HepG2 (cell line): ENCODE data around the gene HAPLN2.

ENCODE experiments used
- NR2C2 ChIP-seq: sonication (generic); formaldehyde crosslinking; IDR thresholded peaks from 2 replicates; pipeline ENCODE4 v1.4.0; 2020; ENCODE audit warnings: missing genetic modification reagents, mild to moderate bottlenecking, moderate library complexity, borderline replicate concordance
- RFX5 ChIP-seq: IDR thresholded peaks from 2 replicates; pipeline ENCODE4 v1.6.1; 2011; ENCODE audit warnings: low read depth, low read length, improper control_type of control experiment

DNA sequence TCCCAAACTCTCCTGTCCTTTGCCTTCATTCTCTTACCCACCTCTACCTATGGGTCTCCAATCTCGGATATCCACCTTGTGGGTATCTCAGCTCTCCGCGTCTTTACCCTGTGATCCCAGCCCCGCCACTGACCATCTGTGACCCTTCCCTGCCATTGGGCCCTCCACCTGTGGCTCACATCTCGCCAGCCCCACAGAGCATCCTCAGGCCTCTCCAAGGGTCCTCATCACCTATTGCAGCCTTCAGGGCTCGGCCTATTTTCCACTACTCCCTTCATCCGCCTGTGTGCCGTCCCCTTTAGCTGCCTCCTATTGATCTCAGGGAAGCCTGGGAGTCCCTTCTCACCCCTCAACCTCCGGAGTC is 33.8 kb downstream of the HAPLN2 start:
- TF ChIP-seq RFX5 (no peak), NR2C2 (CRISPR knock-in tag) (no peak)
